DMS114 treated with DMSO at 0.1 percent for 48 hours (cell line): ENCODE results near the gene ZNF32.
"Not testable (repeated sequence)": the region's sequence is repeated elsewhere in the genome, so short reads cannot be mapped to it uniquely, and the experiment has no call there.

ENCODE experiments used
- DNase-seq: peaks from one replicate; lab custom pipeline; 2025; ENCODE audit not compliant: unreplicated experiment; lab: John Stamatoyannopoulos, UW

The ZNF32 gene

DNA sequence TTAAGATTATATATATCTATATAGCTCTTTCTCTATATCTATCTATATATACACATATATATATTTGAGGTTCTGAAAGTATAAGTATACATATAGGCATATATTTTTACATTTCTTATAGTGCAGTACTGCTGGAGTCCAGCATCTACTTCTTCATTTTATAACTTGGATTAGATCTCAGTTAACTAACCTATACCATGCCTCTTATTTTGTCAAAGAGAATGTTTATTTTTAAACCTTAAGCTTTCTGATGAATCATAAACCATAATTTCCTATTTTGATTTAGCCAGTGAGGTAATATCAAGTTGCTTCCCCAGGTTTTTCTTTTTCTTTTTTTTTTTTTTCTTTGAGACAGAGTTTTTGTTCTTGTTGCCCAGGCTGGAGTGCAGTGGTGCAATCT is 8.1 kb downstream of the ZNF32 start:
- DNase-seq = no peak

DNA sequence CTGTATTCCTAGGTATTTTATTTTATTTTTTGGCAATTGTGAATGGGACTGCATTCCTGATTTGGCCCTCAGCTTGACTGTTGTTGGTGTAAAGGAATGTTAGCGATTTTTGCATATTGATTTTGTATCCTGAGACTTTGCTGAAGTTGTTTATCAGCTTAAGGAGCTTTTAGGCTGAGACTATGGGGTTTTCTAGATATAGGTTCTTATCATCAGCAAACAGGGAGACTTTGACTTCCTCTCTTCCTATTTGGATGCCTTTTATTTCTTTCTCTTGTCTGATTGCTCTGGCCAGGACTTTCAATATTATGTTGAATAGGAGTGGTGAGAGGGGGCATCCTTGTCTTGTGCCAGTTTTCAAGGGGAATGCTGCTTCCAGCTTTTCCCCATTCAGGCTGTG is 12.9 kb downstream of the ZNF32 start:
- not testable (repeated sequence) for DNase-seq

- no peak for DNase-seq
Measured at GRCh38 chr10:43628956-43629355, 19.7 kb downstream of the ZNF32 start.

GRCh38 chr10:43627942-43628341 is 20.7 kb downstream of the ZNF32 start:
- no peak for DNase-seq

DNA sequence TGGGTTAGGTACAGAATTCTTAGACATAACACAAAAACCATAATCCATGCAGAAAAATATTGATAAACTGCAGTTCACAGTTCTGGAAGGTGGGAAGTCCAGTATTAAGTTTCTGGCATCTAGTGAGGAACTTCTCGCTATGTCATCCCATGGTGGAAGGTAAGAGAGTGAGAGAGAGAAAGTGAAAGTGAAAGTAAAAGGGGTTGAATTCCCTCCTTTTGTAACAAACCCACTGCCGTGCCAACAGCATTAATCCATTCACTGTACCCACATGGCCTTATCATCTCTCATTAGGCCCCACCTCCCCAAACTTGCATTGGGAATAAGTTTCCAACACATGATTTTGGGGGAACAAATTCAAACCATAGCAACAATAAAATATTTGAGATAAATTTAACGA is 25.3 kb downstream of the ZNF32 start:
- no peak for DNase-seq

GRCh38 chr10:43622038-43622437 is 26.6 kb downstream of the ZNF32 start:
- no peak for DNase-seq

DNA sequence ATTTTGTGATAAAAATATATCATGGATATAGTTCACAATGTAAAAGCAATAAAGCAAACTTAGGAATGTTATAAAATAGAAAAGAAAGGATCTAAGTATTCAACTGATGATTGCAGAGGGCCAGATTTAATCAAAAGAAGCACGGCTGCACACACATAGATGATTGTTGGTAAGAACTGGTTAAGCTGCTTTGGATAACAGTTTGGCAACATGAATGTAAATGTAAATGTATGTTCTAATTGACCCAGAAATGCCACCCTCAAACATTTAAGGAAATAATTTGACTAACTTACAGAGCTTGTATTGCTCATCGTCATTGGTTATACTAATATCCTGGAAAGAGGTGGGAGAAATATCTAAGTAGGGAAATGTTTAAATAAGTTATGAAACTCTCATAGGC is 29.3 kb downstream of the ZNF32 start:
- DNase-seq = no peak

DNA sequence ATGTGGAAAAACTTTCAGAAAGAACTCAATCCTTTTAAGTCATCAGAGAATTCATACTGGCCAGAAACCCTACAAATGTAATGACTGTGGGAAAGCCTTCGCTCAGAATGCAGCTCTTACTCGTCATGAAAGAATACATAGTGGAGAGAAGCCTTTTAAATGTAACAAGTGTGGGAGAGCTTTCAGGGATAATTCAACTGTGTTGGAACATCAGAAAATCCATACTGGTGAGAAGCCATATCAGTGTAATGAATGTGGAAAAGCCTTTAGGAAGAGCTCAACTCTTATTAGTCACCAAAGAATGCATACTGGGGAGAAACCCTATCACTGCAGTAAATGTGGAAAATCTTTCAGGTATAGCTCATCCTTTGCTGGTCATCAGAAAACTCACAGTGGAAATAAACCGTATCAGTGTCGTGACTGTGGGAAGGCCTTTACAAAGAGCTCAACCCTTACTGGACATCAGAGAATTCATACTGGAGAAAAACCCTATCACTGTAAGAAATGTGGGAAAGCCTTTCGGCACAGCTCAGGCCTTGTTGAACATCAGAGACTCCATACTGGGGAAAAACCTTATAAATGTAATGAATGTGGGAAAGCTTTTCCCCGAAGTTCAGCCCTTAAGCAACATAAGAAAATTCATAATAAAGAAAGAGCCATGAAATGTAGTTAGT is 31.8 kb downstream of the ZNF32 start:
- DNase-seq = no peak

DNA sequence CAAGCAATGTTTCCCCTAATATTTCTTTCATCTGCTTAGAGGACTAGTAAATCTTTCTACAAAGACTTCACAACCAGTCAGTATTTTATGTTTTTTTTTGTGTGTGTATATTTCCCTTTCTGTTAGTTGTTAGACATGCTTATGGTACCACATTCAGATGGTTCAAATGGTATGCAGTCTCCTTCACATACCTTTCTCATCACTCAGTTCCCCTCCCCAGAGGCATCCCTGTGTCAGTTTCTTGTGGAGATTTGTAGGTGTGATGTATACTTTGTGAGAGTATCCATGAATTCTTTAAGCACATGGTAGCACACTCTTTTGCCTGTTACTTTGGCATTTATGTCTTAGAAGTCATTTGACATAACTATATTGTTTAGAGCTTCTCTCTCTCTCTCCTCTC is 38.0 kb downstream of the ZNF32 start:
- no peak for DNase-seq

DNA sequence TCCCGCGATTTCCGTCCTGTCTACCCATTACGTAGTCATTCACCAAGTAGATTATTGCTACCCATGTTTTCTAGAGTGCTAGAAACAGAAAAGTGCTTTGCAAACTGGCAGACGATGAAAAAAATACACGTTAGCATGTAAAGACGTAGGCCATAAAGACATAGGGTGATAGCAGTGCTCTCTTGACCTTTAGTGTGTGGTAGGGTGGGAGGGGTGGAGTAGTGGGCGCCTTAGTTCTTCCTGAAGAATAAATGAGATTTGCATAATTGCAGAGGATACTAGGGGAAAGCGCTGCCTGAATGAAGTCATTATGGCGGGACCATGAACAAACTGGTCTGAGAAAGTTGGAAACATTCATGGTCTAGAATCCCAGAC is 41.5 kb downstream of the ZNF32 start:
- DNase-seq = no peak

DNA sequence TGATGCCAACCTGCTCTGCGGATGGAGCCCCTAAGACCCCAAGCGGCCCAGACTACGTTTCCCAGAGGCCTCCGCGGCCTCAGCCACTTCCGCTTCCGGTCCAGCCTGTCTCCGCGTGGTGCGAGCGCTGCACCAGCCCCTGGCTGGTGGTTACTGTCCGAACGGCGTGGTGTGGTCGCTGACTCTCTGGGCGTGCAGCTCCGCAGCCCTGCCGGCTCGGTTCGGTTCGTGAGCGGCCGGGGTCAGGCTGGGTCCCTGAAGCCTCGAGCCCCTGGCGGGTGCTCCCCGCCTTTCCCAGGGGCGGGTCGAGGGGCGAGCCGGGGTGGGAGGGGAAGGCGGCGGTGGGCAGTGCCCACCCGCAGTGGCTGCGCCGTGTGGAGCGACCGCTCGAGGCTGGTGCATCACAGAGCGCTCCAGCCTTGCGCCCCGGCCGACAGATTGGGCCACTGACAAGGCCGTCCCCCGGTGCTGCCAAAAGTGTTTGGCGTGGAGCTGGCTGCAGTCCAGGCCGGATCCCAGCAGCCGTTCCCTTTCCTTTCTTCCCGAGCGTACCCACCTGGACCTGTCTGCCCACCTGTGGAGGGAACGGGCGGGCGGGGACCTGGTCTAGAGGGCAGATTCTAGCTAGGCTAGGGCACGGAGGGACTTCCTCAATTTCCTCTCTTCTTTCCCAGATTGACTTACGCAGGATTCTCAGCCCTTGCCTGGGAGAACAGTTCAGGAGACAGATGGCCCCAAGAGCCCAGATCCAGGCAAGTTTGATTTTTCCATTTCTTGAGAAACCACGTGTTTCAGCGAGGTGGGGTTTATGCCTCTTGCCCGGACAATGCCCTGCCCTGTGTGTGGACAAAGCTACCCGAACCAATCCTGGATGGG is 42.1 kb downstream of the ZNF32 start, which contains the start of gene ZNF485:
Gene ZNF485 (plus strand): TSS at position 116 of the 876 bp plus-strand sequence. CDS start 613 bp downstream, at position 729.
- peak; percentile 80 for DNase-seq

- DNase-seq = no peak
Measured at GRCh38 chr10:43605850-43606322, 42.8 kb downstream of the ZNF32 start.

GRCh38 chr10:43601576-43601975 is 47.1 kb downstream of the ZNF32 start:
- DNase-seq = not testable (repeated sequence)

DNA sequence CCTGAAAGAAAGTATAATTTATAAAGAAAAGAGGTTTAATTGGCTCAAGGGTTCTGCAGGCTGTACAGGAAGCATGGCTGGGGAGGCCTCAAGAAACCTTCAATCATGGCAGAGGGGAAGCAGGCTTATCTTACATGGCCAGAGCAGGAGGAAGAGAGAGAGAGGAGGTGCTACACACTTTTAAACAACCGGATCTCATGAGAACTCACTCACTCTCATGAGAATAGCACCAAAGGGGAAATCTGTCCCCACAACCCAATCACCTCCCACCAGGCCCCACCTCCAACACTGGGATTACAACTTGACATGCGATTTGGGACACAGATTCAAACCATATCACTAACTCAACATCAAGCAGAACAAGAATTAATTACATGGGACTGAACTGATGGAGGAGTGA is 49.3 kb downstream of the ZNF32 start:
- DNase-seq = no peak

- DNase-seq = no peak
Measured at GRCh38 chr10:43598446-43598845, 50.2 kb downstream of the ZNF32 start.

DNA sequence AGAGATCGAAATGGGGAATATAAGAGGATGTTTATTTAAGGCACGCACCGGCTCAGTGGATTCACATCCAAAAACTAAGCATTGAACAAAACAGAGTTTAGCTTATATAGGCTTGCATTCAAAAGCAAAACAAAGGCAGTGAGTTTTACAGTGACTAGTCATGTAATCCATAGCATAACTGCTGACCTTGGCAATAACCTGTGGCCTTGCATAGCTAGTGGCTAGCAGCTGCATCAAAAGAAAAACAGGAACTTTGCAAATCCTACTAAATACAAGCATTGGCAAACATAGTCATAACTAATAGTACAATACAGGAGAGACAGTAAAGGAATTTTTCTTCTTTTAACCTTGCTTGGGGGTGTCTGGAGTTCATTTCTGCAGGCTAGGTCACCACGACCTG is 52.1 kb downstream of the ZNF32 start:
- no peak for DNase-seq

DNA sequence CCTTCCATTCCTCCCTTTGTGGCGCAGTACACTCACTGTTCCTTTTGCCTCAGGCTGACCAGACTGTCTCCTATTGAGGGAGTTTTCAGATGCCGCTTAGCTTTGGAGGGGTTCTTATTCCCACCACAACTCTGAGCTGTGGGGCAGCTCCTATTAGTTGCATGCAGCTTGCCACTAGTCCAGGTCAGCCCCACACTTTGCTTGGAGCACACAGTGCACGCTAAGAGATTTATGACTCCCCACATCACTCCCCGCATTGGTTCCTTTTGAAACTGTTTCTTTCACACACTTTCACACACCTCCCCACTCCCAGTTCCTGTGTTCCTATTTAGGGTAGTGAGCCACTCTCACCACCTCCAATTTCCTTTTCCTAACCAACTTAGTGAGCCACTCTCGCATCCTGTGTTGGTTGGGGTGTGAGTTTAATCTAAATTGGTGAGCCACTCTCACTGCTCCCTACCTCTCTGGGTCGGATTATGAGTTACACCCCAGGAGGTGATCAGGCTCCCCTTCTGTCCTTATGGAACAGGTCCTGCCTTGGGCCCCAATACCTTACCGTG is 52.9 kb downstream of the ZNF32 start:
- no peak for DNase-seq

DNA sequence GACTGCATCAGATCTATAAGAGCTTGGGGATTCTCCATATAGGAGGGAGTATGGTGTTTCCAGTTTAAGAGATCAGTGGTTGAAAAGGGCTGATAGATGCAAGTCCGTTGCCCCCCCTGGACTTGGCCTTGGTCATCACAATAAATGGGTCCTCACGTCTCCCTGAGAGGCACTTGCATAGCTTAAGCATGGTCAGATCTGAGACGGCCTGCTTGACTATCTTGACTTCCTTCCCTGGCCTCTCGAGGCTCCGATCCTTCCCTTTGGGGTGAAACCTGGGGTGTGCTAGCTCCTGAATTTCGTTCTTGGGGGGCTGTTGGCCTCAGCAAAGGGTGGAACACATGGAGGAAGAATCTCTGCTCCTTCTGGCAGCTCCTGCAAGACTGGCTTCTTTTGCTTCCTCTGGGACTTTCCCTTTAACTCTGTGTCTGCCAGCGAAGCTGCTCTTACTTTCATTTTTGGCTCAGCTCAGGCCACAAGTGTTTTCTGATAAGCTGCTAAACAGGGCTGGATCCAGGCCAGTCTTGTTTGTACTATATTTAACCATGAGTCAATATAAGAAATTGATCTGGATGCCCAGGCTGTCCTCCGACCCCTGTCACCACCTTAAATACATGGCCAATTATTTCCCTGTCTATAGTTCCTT is 53.6 kb downstream of the ZNF32 start:
- DNase-seq = no peak
